Astrocyte of the spinal cord (primary cell): Measurements from ENCODE around the gene NID2.

Source experiments
- DNase-seq: peaks from one replicate; pipeline ENCODE4 v3.0.0; 2011; ENCODE audit warnings: low read depth, low spot score
- H3K4me3 ChIP-seq: 2 replicates; pipeline ENCODE4 v1.5.1; 2011; ENCODE audit warnings: low read depth, mild to moderate bottlenecking, low read length, moderate library complexity
- in situ Hi-C: cut with HindIII; loops from 2 replicates; pipeline ENCODE4 v1.10.0; 2017; ENCODE audit warnings: low sequenced_read_pairs
- TF ChIP-seq, protein P1 (sequence below): IDR thresholded peaks from 2 replicates; pipeline ENCODE4 v1.5.1; 2012; ENCODE audit warnings: low read depth, mild to moderate bottlenecking, low read length, inconsistent platforms

NID2 gene

DNA sequence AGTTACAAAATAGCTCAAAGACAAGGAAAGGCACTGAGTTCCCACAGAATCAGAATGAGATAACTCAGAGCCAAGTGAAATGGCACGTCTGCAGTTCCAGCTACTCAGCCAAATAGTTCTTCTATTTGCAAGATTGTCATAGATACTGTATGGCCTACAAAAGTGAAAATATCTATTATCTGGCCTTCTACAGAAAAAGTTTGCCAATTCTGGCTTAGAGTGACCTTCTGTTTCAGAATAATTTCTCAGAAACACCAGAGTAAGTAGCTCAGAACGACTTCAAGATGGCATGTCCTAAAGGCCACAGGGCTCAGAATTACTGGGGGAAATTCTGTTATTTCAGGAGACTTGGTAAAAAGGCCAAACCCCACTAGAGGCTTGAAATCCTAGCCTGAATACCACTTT is 90.2 kb downstream of the NID2 start:
- in situ Hi-C loops, result no loop called here
- DNase-seq, result no peak
- TF ChIP-seq, protein P1, sequence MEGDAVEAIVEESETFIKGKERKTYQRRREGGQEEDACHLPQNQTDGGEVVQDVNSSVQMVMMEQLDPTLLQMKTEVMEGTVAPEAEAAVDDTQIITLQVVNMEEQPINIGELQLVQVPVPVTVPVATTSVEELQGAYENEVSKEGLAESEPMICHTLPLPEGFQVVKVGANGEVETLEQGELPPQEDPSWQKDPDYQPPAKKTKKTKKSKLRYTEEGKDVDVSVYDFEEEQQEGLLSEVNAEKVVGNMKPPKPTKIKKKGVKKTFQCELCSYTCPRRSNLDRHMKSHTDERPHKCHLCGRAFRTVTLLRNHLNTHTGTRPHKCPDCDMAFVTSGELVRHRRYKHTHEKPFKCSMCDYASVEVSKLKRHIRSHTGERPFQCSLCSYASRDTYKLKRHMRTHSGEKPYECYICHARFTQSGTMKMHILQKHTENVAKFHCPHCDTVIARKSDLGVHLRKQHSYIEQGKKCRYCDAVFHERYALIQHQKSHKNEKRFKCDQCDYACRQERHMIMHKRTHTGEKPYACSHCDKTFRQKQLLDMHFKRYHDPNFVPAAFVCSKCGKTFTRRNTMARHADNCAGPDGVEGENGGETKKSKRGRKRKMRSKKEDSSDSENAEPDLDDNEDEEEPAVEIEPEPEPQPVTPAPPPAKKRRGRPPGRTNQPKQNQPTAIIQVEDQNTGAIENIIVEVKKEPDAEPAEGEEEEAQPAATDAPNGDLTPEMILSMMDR, result no peak
- no peak overlapping the region for H3K4me3 ChIP-seq

DNA sequence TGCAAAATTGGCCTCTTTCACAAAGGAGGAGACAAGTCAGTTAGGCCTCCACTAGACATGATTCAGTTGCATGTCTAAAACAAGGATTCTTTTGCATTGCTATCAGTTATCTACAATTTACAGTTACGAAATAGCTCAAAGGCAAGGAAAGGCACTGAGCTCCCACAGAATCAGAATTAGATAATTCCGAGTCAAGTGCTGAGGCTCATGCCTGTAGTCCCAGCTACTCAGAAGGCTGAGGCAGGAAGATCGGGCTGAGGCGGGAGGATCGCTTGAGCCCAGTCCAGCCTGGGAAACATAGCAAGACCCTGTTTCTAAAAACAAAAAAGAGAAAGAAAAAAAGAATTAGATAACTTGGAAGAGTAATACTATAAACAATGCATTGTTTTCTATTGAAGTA is 91.8 kb downstream of the NID2 start:
- TF ChIP-seq, protein P1, result no peak
- DNase-seq, result no peak
- H3K4me3 ChIP-seq, result no peak overlapping the region
- in situ Hi-C loops, result no loop called here

DNA sequence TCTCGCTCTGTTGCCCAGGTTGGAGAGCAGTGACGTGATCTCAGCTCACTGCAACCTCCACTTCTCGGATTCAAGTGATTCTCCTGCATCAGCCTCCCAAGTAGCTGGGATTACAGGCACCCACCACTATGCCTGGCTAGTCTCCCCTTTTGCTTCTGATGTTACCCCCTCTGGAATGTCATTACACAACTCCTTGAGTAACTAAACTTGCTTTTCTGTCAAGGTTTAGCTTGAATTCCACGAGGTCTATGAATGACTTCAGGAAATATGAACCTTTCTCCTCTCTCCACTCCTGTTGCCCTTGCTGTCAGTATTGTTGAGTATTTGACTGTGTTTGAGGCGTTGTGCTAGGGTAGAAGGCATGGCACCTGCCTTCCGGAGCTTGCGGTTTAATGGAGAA is 96.3 kb downstream of the NID2 start:
- no peak for DNase-seq
- no peak overlapping the region for H3K4me3 ChIP-seq
- TF ChIP-seq, protein P1, result no peak
- in situ Hi-C loops, result no loop called here

DNA sequence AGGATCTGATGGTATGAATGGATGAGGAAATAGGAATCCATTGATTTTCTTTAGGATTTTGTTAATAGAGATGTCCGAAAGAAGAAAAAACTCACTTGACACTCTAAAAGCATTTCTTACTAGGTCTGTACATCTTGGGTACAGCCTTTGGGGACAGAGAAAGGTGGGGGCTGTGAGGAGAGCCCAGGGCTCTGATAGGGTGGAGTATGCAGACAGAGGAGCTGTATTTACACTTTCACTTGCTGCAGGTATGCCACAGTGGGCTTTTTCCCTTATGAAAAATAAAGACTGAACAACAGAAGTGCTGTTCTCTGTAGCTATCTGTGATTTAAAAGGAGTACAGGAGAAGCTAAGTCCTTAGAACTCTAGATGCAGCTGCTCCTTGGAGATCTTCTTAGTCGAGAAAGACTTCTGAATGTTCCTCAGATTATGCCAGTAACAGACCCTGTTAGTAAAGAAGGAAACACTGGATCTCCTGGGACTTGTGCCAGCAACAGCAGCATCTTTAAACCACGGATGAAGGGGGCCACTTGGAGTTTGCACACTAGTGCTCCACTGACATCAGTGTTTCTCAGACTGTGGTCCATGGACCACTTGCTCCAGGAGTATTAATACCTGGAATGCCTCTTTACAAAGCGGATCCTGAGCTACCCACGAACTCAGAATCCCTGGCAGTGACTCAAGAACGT is 98.9 kb downstream of the NID2 start:
- no peak overlapping the region for H3K4me3 ChIP-seq
- DNase-seq, result no peak
- TF ChIP-seq, protein P1, result no peak
- in situ Hi-C loops, result no loop called here

DNA sequence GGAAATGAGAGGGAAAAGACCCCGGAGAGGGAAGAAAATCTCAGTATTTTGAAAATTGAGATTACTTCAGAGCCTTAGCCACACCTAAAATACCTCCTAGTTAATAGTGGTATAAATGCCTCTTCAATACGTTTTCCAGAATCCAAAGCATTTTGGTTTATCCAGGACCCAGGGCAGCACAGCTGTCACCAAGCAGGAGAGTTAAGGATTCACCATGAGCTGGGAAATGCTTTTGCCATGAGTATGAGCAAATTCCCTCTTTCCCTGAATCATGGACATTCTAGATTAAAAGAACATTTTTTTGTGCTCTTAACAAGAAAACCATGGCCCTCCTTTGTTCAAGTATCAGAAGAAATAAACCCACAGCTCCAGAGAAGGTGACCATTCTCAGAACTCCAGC is 101.3 kb downstream of the NID2 start:
- in situ Hi-C loops, result no loop called here
- DNase-seq, result no peak
- H3K4me3 ChIP-seq, result no peak overlapping the region
- TF ChIP-seq, protein P1, result no peak

DNA sequence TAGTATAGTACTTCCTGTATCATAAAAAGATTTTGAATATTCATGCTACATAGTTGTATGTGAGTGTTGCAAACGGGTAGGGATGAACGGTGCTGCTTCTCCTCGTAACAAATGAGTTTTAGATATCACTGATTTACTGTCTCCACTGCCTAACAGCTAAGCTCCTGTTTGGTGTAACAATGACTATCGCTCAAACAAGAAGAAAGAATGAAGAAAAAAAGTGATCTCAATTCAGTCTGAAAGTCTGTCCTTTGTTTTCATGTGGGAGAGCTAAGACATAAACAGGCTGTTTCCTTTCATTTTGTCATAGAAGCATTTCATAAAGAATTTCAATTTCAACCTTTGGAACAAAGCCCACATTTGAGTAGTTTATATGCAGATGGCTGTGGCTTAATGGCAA is 105.6 kb downstream of the NID2 start:
- in situ Hi-C loops, result no loop called here
- no peak for DNase-seq
- TF ChIP-seq, protein P1, result no peak
- H3K4me3 ChIP-seq, result no peak overlapping the region

DNA sequence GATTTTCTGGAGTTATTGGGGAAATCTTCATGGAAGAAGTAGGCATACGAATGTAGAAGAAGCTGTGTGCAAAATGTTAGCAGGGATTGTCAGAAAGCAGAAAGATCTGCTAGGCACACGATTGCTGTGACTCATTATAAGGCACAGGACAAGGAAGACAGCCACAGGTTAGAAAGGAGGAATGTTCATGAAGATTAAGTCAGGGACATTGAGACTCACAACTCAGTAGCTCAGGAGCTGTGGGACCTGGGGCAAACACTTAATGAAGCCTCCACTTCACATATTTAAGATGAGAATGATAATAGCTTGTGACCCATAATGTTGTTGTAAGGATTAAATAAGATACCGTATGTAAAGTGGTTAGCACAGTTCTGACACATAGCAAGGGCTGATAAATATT is 106.1 kb downstream of the NID2 start:
- in situ Hi-C loops, result no loop called here
- TF ChIP-seq, protein P1, result no peak
- no peak for DNase-seq
- H3K4me3 ChIP-seq, result no peak overlapping the region
